Activated naive CD8-positive, alpha-beta T cell treated with anti-CD3 and anti-CD28 coated beads for 36 hours (primary cell): ENCODE measurements around the gene SLC39A1. TPM values are rescaled to one million over a fixed set of nuclear protein-coding genes. Genes with fewer than 3 reads are reported as not detected.
A peak's percentile ranks its signal among the peaks of the same experiment; 100 is the strongest.

Source experiments
- DNase-seq: peaks from one replicate; pipeline ENCODE4 v3.0.0; 2021
- H3K27ac Mint-ChIP-seq: one replicate; pipeline ENCODE4 v1.8.0; 2022; ENCODE audit warnings: mild to moderate bottlenecking, moderate library complexity, mixed read lengths
- H3K27me3 Mint-ChIP-seq: one replicate; pipeline ENCODE4 v1.8.0; 2022; ENCODE audit warnings: mild to moderate bottlenecking, mixed read lengths
- H3K36me3 Mint-ChIP-seq: one replicate; pipeline ENCODE4 v1.8.0; 2021; ENCODE audit warnings: mild to moderate bottlenecking, mixed read lengths
- H3K4me1 Mint-ChIP-seq: one replicate; pipeline ENCODE4 v1.8.0; 2021; ENCODE audit warnings: mixed read lengths
- H3K4me3 Mint-ChIP-seq: one replicate; pipeline ENCODE4 v1.8.0; 2022; ENCODE audit warnings: mild to moderate bottlenecking, moderate library complexity, mixed read lengths
- H3K9me3 Mint-ChIP-seq: one replicate; pipeline ENCODE4 v1.8.0; 2022; ENCODE audit warnings: mixed read lengths
- total RNA-seq, 2 experiments: library from RNA; stranded (reverse); gene quantifications; one replicate each; pipeline ENCODE4 v1.2.3, GENCODE V29; 2021

The SLC39A1 gene
- total RNA-seq, 2 experiments from 2014 or later, result 60.6 to 63.1 TPM

DNA sequence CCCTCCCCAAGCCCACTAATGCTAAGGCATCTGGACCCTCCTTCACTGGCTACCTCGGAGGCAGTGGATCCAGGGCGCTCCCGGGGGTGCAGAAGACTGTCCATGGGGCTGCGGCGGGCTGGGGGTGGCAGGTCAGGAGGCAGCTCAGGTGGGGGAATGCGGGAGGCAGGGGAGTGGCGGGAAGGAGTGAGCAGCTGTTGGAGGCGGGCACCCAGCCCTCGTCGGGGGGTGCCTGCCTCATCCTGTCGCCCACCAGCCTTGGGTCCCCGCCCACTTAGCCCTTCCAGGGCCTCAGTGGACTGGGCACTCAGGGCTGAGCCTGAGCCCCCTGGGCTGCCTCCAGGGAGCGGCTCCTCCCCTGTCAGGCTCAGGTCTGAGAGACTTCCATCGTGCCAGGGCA, 29.9 kb downstream of the SLC39A1 start:
- no peaks in the 10 kb centered on the region for H3K9me3 Mint-ChIP-seq
- no peak for DNase-seq
- H3K27me3 Mint-ChIP-seq, result no peaks in the 10 kb centered on the region
- peaks cover 10% of the 10 kb centered on the region for H3K4me1 Mint-ChIP-seq
- no peak overlapping the region for H3K27ac Mint-ChIP-seq
- peaks cover 16% of the 10 kb centered on the region for H3K36me3 Mint-ChIP-seq
- H3K4me3 Mint-ChIP-seq, result no peak overlapping the region

DNA sequence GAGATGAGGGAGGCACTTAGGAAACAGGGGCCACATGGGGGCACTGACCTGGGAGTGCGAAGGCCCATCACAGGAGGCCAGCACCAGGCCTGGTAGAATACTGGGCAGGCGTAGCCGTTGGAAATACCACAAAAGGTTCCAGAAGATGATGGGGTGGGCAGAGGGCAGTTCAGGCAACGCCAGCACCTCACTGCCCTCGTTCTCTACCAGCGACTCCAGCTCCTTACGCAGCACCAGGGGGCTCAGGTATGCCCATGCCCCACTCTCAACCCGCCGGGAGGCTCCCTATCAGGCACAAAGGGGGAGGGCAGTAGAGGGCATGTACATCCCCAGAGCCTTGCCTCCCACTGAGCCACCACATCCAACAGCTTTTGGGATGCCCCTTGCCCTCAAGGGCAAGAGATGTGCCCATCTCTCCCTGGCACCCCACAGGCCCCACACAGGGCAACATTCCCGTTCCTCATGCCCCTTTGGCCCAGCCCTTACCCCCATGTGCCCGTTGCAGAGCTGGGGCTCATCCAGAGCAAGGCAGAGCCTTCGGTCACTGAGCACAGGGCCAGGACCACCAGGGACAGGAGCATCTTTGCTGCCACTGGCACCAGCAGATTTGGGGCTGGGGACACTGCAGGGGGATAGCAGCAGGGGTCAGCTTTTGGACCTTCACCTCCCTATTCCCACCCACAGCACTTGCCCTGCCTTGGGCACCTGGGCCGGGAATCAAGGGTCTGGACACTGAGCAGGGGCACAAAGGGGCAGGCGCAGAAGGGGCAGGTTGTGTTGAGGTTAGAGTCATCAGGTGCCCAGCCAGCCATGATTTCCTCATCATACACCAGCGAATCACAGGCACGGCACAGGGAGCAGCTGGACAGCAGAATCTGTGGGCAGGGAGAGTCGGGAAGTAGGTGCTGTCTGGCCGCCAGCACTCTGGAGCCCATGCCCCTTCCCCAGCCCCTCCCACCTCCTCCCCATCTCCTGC, 30.9 kb downstream of the SLC39A1 start:
- H3K27me3 Mint-ChIP-seq, result no peaks in the 10 kb centered on the region
- no peak overlapping the region for H3K4me3 Mint-ChIP-seq
- no peaks in the 10 kb centered on the region for H3K9me3 Mint-ChIP-seq
- no peak for DNase-seq
- no peak overlapping the region for H3K27ac Mint-ChIP-seq
- peaks cover 14% of the 10 kb centered on the region for H3K36me3 Mint-ChIP-seq
- peaks cover 15% of the 10 kb centered on the region for H3K4me1 Mint-ChIP-seq

DNA sequence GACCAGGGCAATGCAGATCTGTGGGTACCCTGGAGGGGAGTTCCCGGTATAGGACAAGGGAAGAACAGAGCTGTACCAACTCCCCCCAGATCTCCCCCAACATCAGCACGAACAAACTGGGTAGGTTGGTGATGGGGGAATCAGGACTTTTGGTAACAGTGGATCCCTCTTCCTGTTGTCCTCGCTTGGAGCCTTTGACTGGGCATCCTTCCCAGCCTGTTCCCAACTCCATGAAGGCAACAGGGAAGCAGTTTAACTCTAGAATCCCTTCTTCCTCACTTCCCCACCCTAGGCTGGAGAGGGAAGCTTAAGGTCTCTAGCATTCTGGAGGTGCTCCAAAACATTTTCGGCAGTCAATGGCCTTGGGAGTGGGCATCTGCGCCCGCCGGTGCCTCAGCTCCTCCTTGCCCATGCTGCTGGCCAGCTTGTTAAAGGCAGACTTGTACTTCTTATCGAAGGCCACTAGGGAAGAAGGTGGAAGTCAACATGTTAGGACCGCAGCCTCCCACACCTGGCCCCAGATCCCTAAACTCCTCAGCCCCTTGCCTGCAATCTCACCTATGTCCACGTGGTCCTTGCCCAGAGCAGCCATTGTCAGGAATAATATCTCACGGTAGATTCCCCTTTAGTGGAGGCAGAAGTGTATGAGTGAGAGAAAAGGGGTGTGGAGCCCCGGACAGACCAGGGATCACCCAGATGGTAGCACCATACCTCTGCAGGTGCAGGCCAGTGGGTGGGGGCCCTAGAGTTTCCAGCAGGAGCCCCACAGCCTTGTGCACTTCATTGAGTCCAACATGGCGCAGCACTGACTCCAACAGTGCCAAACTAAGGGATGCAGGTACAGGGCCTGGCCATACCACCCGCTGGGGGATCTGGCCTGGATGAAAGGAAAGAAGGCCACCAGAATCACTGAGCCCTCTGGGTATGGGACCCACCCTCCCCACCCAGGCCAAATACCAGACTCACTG, 33.1 kb downstream of the SLC39A1 start:
- Mint-ChIP-seq H3K27me3 (no peaks in the 10 kb centered on the region), H3K4me1 (peaks cover 15% of the 10 kb centered on the region), H3K36me3 (peaks cover 14% of the 10 kb centered on the region), H3K27ac (peak overlapping the region; percentile 48), H3K4me3 (no peak overlapping the region), H3K9me3 (no peaks in the 10 kb centered on the region)
- no peak for DNase-seq

DNA sequence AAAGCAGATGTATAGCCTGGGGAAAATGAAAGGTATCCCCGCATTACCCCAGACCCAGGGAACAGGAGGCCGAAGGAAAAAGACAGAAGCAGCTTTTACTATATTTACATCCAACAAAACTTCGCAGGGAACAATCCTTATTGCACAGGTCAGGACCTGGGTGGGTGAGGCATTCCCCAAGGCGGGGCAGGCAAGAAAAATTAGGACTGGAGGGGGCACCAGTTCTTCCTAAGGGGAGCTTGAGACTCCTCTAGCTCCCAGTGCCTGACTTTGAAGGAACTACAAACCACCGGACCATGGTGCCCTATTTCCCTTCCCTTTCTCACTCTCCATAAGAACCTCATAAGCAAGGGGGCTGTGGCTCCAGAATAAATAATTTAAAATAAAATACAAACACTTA, 33.9 kb downstream of the SLC39A1 start:
- no peaks in the 10 kb centered on the region for H3K9me3 Mint-ChIP-seq
- peak overlapping the region; percentile 3 for H3K27ac Mint-ChIP-seq
- DNase-seq, result no peak

DNA sequence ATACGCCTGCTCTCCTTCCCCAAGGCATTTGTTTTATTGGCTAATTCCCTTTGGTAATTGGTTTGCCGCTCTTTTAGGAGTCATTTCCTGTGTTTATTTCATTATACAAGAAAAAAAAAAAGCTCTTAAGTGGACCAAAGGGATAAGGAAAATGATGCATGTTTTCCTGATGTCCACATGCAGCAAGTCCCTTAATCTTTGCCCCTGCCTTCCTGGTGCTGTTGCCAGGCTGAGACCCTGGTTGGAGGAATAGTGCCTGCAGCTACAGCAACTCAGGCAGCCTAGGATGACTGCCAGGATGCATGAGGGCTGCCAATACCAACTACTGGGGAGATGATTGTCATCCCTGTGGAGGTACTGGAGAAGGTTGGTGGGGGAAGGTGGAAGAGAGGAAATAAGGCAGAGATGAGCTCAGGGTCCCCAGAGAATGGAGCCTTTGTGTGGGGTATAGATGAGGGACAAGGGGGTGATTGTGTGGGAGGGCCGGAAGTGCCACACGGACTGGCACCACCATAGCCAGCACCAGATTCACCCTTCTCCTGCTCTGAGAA, 34.5 kb downstream of the SLC39A1 start:
- no peak for DNase-seq
- Mint-ChIP-seq H3K4me1 (peaks cover 15% of the 10 kb centered on the region), H3K27me3 (no peaks in the 10 kb centered on the region), H3K36me3 (peaks cover 12% of the 10 kb centered on the region), H3K9me3 (no peaks in the 10 kb centered on the region), H3K4me3 (no peak overlapping the region), H3K27ac (peak overlapping the region; percentile 53)

More for the DNA sequence above, 33.9 kb downstream of the SLC39A1 start:
- Mint-ChIP-seq H3K36me3 (peaks cover 12% of the 10 kb centered on the region), H3K4me3 (no peak overlapping the region), H3K27me3 (no peaks in the 10 kb centered on the region), H3K4me1 (peaks cover 15% of the 10 kb centered on the region)

DNA sequence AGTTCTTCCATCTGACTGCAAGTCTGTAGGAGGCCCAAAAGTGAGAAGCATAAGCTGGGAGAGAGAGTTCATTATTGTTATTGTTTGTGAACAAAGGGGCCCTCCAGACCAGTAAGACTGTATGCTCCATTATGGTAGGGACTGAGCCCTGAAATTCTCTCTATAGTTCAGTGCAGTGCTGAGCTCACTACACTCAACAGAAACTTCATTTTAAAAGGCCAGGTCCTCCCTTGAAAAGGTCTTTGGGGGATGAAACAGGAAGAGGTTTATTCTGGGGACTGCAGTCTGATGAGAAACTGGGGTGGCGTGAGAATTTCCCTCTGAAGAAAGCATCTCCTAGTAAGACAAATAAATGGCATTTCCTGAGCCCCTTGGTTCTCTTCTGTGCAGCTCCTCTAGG, 35.1 kb downstream of the SLC39A1 start:
- H3K4me3 Mint-ChIP-seq, result no peak overlapping the region
- no peaks in the 10 kb centered on the region for H3K9me3 Mint-ChIP-seq

DNA sequence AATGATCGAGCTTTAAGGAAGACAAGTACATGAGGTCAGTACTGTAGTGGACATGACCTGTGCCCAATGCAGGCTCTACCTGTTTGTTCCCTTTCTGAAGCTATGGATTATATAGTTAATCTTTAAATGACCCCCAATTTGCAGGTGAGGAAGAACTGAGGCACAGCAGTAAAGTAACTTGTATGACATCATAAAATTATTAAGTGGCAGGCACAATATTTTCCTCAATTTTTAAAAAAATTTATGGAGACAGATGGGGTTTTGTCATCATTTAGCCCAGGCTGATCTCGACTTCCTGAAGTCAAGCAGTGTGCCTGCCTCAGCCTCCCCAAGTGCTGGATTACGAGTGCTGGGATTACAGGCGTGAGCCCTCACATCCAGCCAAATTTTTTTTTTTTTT, 36.9 kb downstream of the SLC39A1 start:
- Mint-ChIP-seq H3K36me3 (peaks cover 15% of the 10 kb centered on the region), H3K4me1 (peaks cover 20% of the 10 kb centered on the region), H3K9me3 (no peaks in the 10 kb centered on the region), H3K27me3 (no peaks in the 10 kb centered on the region), H3K4me3 (no peak overlapping the region), H3K27ac (no peak overlapping the region)
- DNase-seq, result no peak

More for the DNA sequence above, 35.1 kb downstream of the SLC39A1 start:
- peaks cover 16% of the 10 kb centered on the region for H3K4me1 Mint-ChIP-seq
- H3K27me3 Mint-ChIP-seq, result no peaks in the 10 kb centered on the region
- DNase-seq, result no peak
- peaks cover 12% of the 10 kb centered on the region for H3K36me3 Mint-ChIP-seq
- H3K27ac Mint-ChIP-seq, result peak overlapping the region; percentile 53

DNA sequence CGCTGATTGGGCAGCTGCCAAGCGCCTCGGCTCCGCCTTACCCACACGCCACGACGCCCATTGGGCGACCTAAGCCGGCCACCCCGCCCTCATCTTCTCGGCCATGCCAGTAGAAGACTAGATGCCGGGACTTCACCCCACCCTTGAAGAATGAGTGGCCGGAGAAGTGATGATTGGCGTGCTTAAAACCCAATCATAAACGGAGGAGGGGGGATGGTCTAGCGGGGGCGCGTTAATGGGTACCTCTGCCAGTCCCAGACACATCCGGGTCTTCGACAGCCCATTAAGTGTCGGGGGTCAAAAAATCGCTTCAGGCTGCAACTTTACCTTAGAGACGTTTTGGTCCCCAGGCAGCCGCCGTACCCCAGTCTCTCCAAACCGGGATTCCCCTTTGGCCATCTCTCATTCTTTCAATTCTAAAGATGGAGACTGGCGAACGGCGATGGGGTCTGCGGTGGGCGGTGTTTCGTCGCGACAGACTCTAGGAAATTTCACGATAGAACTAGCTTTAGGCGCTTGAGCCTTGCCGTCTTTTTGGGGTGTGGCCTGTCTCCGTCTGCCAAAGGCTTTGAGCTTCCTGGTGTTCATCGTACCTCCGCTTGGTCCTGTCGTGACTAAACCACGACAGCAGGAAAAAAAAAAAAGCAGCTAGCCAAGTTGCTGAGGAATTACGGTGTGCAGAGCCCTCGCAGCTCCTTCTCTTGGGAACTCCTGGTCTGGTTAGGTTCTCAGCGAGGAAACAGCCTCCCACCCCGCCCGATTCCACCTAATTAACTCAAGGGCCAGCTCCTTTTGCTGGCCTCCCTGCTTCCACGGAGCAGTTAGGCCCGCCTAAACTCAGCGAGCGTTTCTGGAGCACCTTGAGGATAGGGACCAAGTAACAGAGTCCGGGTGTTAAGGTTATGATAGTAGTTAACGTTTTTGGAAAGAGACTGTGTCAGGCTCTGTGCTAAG, 40.1 kb downstream of the SLC39A1 start, which contains the start of gene GATAD2B:
GATAD2B (minus strand) TSS at position 1 of the 954 bp plus-strand sequence. CDS start 94,625 bp downstream, outside the sequence.
- DNase-seq, result peak; percentile 99
- H3K9me3 Mint-ChIP-seq, result no peaks in the 10 kb centered on the region

DNA sequence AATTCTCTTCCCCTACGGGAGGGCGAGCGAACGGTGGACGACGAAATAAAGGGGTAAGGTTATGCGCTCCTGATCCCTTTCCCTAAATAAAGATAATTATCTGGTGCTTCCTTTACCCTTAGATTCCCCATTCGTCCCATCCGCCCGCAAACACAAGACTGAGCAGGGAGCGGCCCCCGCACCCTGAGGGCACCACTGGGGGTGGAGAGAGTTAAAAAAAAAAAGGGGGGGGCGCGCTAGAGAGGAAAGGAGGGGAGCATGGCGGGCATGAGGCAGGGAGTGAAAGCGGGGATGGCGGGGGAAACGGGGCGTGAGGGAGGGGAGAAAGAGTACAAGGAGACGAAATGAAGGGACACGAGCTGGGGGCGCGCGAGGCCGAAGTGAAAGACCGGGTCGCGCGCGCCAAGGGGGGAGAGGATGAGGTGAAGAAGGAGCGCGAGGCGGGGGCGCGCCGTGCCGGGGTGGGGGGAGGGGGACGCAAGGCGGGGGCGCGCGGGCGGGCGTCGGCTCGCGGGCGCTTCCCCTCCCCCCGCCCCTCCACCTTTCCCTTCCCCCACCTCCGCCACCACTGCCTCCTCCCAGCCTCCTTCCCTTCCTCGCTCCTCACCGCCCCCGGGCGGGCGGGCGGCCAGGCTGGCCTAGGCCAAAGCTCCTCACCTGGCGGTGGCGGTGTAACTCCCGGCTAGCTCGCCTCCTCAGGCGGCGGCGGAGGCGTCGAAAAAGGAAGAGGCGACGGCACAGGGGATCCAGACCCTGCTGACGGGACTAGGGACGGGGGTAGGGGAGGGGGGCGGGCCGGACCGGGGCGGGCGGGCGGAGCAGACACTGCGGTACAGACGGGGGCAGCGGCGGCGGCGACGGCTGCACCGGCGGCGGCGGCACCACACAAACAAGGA, 41.0 kb downstream of the SLC39A1 start:
- Mint-ChIP-seq H3K27ac (peak overlapping the region; percentile 90), H3K4me3 (peak overlapping the region; percentile 90), H3K36me3 (peaks cover 21% of the 10 kb centered on the region), H3K27me3 (no peaks in the 10 kb centered on the region), H3K4me1 (peaks cover 40% of the 10 kb centered on the region), H3K9me3 (no peaks in the 10 kb centered on the region)
- peak; percentile 86 for DNase-seq

More for the DNA sequence above, 40.1 kb downstream of the SLC39A1 start, which contains the start of gene GATAD2B:
- H3K36me3 Mint-ChIP-seq, result peaks cover 17% of the 10 kb centered on the region
- H3K4me1 Mint-ChIP-seq, result peaks cover 37% of the 10 kb centered on the region
- H3K27ac Mint-ChIP-seq, result peak within 1 kb of the TSS; percentile 96
- H3K4me3 Mint-ChIP-seq, result peak within 1 kb of the TSS; percentile 90
- no peaks in the 10 kb centered on the region for H3K27me3 Mint-ChIP-seq

DNA sequence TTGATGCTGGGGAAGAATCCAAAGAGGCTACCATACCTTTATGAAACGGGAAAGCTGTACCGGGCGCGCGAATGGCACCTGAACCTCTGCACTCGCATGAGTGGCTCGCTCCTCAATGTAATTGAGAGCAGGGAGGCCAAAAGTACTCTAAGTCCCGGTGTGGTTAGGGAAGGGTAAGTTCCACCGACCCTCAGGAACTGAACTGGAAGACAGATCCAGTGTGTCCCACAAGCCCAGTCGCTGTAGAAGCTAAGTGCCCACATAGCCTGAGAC, 41.6 kb downstream of the SLC39A1 start:
- DNase-seq, result peak; percentile 11
- peak overlapping the region; percentile 90 for H3K4me3 Mint-ChIP-seq
- H3K27ac Mint-ChIP-seq, result peak overlapping the region; percentile 90
- H3K9me3 Mint-ChIP-seq, result no peaks in the 10 kb centered on the region
- peaks cover 23% of the 10 kb centered on the region for H3K36me3 Mint-ChIP-seq
- H3K27me3 Mint-ChIP-seq, result no peaks in the 10 kb centered on the region
- H3K4me1 Mint-ChIP-seq, result peaks cover 40% of the 10 kb centered on the region

DNA sequence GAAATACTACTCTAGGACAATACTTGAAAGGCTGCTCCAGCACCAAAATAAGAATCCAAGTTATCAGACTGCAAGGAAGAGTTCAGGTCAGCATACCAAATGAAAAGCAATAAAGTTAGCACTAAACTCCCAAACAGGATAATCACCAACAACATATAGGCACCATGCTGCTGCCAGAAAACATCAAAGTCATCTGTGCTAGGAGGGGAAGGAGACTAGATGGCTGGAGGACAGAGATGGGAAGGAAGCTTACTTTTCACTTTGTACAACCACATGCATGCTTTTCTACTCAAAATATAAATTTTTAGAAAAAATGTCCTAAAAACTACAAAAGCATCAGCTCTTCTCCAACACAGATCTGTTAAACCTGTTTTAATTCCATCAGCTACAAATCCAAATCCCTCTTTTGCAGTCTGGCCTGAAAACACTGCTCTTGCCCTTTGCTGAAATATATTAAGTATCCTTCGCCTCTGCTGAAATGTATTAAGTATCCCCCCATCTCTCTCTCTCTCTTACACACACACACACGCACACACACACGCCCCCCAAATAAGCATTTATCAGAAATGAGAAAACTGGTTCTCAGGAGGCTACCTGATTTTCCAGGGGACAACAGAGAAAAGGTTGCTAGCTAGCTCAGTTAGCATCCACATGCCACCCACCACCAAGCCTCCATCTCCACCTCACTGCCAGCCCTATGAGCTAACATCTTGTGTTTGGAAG, 42.1 kb downstream of the SLC39A1 start:
- Mint-ChIP-seq H3K9me3 (no peaks in the 10 kb centered on the region), H3K4me3 (peak overlapping the region; percentile 90), H3K4me1 (peaks cover 42% of the 10 kb centered on the region), H3K36me3 (peaks cover 24% of the 10 kb centered on the region), H3K27me3 (no peaks in the 10 kb centered on the region), H3K27ac (peak overlapping the region; percentile 90)
- no peak for DNase-seq

DNA sequence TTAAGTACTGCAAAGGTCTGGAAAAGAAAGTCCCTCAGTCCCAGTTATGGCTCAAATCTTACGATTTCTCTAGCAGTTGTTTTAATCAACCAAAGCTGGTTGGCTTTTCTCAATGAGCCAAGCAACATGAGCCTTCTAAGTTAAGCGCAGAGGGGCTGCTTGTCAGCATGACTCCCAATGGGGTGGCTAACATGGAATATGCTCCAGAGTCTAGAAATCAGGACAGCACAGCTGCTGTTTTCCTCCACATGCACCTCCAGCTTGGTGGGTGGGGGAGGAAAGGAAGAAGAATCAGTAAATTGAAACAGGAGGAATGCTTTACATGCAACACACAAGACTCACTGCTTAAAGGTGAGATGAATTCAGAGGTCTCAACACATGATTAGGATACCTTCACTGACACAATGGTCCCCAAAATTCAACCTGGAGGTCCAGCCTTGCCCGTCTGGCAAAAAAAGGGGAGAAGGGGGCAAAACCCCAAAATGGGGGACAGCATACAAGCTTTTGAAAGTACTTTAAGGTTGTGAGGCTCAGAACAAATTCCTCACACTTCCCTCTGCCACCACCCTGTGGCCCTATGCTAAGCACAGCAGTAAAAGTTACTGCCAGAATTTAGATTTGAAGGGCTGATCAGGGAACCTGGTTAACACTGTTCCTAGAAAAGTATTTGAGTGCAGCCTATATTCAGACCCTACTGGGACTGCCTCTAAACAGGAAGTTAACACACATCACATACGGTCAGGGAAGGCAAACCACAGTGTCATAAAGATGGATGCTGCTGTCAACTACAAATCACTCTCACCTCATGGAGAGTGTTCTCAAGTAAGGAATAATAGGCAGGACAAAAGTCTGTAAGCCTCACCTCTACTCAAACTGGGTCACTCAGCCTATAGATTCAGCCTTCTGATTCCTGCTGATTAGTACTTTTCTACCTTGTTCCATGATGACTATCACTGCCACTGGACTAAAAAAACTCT, 43.2 kb downstream of the SLC39A1 start:
- Mint-ChIP-seq H3K9me3 (no peaks in the 10 kb centered on the region), H3K4me1 (peaks cover 44% of the 10 kb centered on the region), H3K36me3 (peaks cover 27% of the 10 kb centered on the region), H3K27ac (peak overlapping the region; percentile 90), H3K27me3 (no peaks in the 10 kb centered on the region), H3K4me3 (peak overlapping the region; percentile 90)
- DNase-seq, result peak; percentile 11
